Sciatic nerve (tissue), 2 donors: Measurements from ENCODE around the gene SLC35D1. TPM values are rescaled to one million over a fixed set of nuclear protein-coding genes. Genes with fewer than 3 reads are reported as not detected.
"Not testable (repeated sequence)": the region's sequence is repeated elsewhere in the genome, so short reads cannot be mapped to it uniquely, and the experiment has no call there.

Source experiments
- ATAC-seq: fragments of 200-7000 bp; cut with Tn5 transposase; one replicate; pipeline ENCODE4 v1.9.1; 2020; ENCODE audit warnings: mild to moderate bottlenecking, moderate library complexity
- DNase-seq: peaks from one replicate; pipeline ENCODE4 v3.0.0-alpha.2; 2020; ENCODE audit warnings: low spot score
- intact Hi-C: fragments of 100-400 bp; cut with DNase I; formaldehyde crosslinking; loops from one replicate; pipeline ENCODE4 v1.14.2; 2022
- total RNA-seq: library from RNA; stranded (reverse); fragmentation: NEBNext Ultra II Directional; extraction: Animal tissue kit (Norgen Biotek cat#: 25700); gene quantifications from one replicate; pipeline ENCODE4 v1.2.1, GENCODE V29; 2021
- donor health status: DM: no; HTN: no; CAD: no.
- donor health status: DM: no; HTN: no; CAD: no.

SLC35D1 gene
- 8.4 TPM for total RNA-seq

- DNase-seq (peak; percentile 75), ATAC-seq (peak; percentile 93)
- intact Hi-C loops, result no loop called here
Observed at GRCh38 chr1:67053785-67054772, at the start of gene SLC35D1. TSS of gene SLC35D1 (minus strand) at chr1:67054148. CDS start at chr1:67054013, 135 bp downstream.

DNA sequence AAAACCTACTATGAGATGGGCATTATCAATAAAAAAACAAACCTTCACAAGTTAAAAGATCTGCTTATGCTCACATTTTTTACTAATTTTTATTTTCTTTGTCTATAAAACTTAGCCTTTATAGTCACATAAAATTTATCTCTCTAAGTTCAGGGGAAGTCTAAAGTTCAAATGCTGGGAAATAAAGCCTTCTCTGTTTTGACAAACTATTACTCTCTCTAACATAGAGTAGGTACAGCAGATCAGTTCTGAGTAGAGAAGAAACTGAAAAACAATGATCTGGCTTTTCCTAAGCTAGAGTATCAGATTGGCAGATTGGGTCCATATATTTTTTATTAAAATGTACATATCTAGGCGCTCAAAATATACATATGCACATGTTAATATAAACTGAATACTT, 49.6 kb upstream of the SLC35D1 start:
- DNase-seq (no peak), ATAC-seq (no peak)
- intact Hi-C loops, result no loop called here

DNA sequence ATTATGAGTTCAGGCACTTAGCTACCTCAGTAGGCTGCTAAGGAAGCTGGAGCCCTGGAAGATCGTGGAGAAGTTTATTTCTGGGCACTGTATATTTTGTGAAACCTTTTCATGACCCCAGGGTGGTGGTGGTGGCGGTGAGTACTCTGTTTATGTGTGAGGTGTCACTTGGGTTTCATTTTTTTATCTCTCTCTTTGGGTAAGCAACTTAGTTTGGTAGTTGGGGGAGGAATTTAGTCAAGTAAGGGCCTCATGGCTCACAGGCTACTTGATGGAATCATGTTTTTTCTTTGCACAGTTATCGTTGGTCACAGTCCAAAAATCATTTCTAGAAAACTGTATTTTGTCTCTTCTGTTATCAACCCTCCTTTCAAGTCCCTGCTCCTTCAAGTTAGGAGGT, 46.9 kb upstream of the SLC35D1 start:
- DNase-seq (no peak), ATAC-seq (no peak)
- intact Hi-C loops, result no loop called here

- intact Hi-C loops, result no loop called here
- no peak for ATAC-seq
- no peak for DNase-seq
Observed at GRCh38 chr1:67097305-67097704, 43.4 kb upstream of the SLC35D1 start.

GRCh38 chr1:67094191-67094590, 40.2 kb upstream of the SLC35D1 start:
- ATAC-seq (no peak), DNase-seq (no peak)
- intact Hi-C loops, result no loop called here

DNA sequence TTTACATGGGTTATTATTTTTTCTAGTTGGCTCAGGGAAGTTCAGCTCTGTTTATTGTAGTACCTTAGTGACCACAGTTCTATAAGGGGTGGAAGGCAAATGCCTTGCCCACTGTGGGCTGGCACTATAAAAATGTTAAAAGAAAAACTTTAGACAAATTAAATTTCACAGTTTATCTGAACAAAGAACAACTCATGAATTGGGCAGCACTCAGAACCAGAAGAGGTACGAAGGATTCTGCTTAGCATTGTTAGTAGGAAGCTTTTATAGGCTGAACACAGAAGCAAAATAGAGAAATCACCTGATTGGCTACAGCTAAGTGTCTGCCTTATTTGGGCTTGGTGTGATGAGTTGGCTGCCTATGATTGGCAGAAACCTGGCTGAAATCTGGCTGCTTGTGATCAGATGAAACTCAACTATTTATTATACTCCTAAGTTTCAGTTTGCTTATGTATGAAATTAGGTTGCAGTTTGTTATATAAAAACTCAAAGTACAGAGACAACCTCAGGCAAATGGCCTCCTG, 35.8 kb upstream of the SLC35D1 start:
- ATAC-seq (no peak), DNase-seq (no peak)
- intact Hi-C loops, result no loop called here

DNA sequence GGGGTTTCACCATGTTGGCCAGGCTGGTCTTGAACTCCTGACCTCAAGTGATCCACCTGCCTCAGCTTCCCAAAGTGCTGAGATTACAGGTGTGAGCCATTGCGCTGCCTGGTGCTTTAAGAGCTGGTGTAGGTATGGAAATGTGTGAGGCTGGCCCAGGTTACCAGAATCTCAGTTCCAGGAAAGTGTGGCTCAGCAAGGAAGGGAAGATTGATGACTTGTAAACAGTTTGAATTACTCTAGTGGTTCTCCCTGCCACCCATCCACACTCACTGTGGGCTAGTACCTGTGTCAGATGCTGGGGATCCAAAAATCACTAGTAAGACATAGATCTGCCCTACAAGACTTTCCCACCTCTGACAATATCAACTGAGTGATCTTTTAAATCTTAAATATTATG, 34.5 kb upstream of the SLC35D1 start:
- ATAC-seq (no peak), DNase-seq (no peak)
- intact Hi-C loops, result no loop called here

DNA sequence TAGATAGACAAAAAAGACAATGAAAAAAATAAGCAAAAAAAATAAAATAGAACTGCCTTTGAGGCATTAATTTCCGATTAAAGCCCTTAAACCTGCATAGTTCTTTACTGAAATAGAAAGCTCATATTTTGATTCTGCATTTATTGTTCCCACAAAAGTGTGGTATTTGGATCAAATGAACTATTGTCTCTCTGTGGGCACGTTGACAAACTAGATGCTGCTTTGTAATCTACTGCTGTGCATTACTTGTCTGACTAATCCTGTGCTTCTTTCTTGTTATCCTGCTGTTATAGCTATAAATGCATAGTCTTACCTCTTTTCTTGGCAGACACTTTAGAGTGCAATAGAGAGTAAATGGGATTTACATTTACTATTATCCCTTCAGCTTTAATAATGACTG, 31.4 kb upstream of the SLC35D1 start:
- no peak for DNase-seq
- intact Hi-C loops, result no loop called here
- no peak for ATAC-seq

GRCh38 chr1:67084765-67085318, 30.9 kb upstream of the SLC35D1 start:
- no peak for DNase-seq
- intact Hi-C loops, result no loop called here
- ATAC-seq, result no peak

- no peak for ATAC-seq
- intact Hi-C loops, result no loop called here
- no peak for DNase-seq
Observed at GRCh38 chr1:67078291-67078690, 24.3 kb upstream of the SLC35D1 start.

- intact Hi-C loops, result no loop called here
- DNase-seq, result no peak
- no peak for ATAC-seq
Observed at GRCh38 chr1:67077593-67077992, 23.6 kb upstream of the SLC35D1 start.

DNA sequence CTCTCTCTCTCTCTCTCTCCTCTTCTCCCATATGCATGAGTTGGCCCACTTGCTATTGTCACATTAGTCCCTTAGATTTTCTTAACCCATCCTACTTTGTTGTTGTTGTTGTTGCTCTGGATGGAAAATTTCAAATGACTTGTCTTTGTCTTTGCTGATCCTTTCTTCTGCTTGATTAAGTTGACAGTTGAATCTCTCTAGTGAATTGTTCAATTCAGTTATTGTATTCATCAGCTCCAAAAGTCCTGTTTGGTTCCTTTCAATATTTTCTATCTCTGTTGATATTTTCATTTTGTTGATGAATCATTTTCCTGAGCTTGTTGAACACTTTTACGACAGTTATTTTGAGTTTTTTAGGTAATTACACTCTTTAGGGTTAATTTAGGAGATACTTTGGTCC, 18.8 kb upstream of the SLC35D1 start:
- no peak for ATAC-seq
- intact Hi-C loops, result no loop called here
- no peak for DNase-seq

DNA sequence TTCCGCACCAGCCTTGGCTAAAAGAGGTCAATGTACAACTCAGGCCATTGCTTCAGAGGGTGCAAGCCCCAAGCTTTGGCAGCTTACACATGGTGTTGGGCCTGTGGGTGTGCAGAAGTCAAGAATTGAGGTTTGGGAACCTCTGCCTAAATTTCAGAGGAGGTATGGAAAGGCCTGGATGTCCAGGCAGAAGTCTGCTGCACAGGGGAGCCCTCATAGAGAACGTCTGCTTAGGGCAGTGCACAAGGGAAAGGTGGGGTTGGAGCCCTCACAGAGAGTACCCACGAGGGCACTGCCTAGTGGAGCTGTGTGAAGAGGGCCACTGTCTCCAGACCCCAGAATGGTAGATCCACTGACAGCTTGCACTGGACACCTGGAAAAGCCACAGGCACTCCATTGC, 13.7 kb upstream of the SLC35D1 start:
- intact Hi-C loops, DNase-seq, ATAC-seq: not testable (repeated sequence)

- intact Hi-C loops, result no loop called here
- DNase-seq (no peak), ATAC-seq (no peak)
Observed at GRCh38 chr1:67062412-67062811, 8.5 kb upstream of the SLC35D1 start.

DNA sequence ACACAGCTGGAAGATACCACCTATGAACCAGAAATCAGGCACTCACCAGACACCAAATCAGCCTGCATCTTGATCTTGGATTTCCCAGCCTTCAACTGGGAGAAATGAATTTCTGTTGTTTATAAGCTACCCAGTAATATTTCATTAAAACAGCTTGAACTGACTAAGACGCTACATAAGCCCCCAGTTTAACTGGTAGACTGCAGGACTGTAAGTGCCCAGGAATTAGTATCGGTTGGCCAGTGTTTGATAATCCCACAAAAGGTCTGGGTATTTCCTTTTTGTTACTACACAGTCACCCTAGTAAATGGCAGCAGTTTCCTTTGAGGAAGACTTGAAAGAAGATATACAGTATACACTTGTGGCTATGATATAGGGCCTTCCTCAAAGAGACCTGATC, 7.3 kb upstream of the SLC35D1 start:
- ATAC-seq (no peak), DNase-seq (no peak)
- intact Hi-C loops, result no loop called here

- intact Hi-C loops, result no loop called here
Observed at GRCh38 chr1:67060811-67061218, 6.9 kb upstream of the SLC35D1 start.

GRCh38 chr1:67059346-67059745, 5.4 kb upstream of the SLC35D1 start:
- intact Hi-C loops, result no loop called here

More at GRCh38 chr1:67060811-67061218, 6.9 kb upstream of the SLC35D1 start:
- DNase-seq (no peak), ATAC-seq (no peak)

GRCh38 chr1:67058761-67059160, 4.8 kb upstream of the SLC35D1 start:
- intact Hi-C loops, result no loop called here
- DNase-seq (no peak), ATAC-seq (no peak)

More at GRCh38 chr1:67059346-67059745, 5.4 kb upstream of the SLC35D1 start:
- ATAC-seq (no peak), DNase-seq (no peak)

GRCh38 chr1:67058242-67058641, 4.3 kb upstream of the SLC35D1 start:
- DNase-seq (no peak), ATAC-seq (no peak)
- intact Hi-C loops, result no loop called here

- ATAC-seq (peak; percentile 72), DNase-seq (peak; percentile 74)
- intact Hi-C loops, result no loop called here
Observed at GRCh38 chr1:67053535-67053784, 488 bp downstream of the SLC35D1 start.
